ENCODE measurements around the gene DEAF1.
A peak's percentile ranks its signal among the peaks of the same experiment; 100 is the strongest.

The DEAF1 gene

GRCh38 chr11:617199-617911, 77.7 kb downstream of the DEAF1 start:
- no peak overlapping the region for H3K4me3 ChIP-seq (ENCODE audit: low read length)
- no peak for TF ChIP-seq ZNF274 (IDR thresholded peaks at IDR 0.05; ENCODE audit: low read depth, low read length)

- H3K4me3 ChIP-seq (ENCODE audit: low read length) = peak overlapping the region; percentile 0; the same call in 1 of the 2 replicates
- no peak for TF ChIP-seq ZNF274 (IDR thresholded peaks at IDR 0.05; ENCODE audit: low read depth, low read length)
Measured at GRCh38 chr11:616320-617198, 78.5 kb downstream of the DEAF1 start.

GRCh38 chr11:615504-616319, 79.3 kb downstream of the DEAF1 start, which contains the start of gene IRF7:
Gene IRF7 (minus strand): TSS chr11:615950. CDS start chr11:615364, 586 bp downstream.
- peak within 1 kb of the TSS; percentile 95 for H3K4me3 ChIP-seq (ENCODE audit: low read length)
- no peak for TF ChIP-seq ZNF274 (IDR thresholded peaks at IDR 0.05; ENCODE audit: low read depth, low read length)

- H3K4me3 ChIP-seq (ENCODE audit: low read length) = peak overlapping the region; percentile 95
- TF ChIP-seq ZNF274 (IDR thresholded peaks at IDR 0.05; ENCODE audit: low read depth, low read length) = no peak
Measured at GRCh38 chr11:614623-615503, 80.2 kb downstream of the DEAF1 start.

- H3K4me3 ChIP-seq (ENCODE audit: low read length) = peak overlapping the region; percentile 95; the same call in 1 of the 2 replicates
- TF ChIP-seq ZNF274 (IDR thresholded peaks at IDR 0.05; ENCODE audit: low read depth, low read length) = no peak
Measured at GRCh38 chr11:614021-614622, 80.9 kb downstream of the DEAF1 start.

GRCh38 chr11:613369-613968, 81.6 kb downstream of the DEAF1 start:
- no peak for TF ChIP-seq ZNF274 (IDR thresholded peaks at IDR 0.05; ENCODE audit: low read depth, low read length)
- H3K4me3 ChIP-seq (ENCODE audit: low read length) = peak overlapping the region; percentile 95; the same call in 1 of the 2 replicates

GRCh38 chr11:612961-613300, 82.1 kb downstream of the DEAF1 start:
- H3K4me3 ChIP-seq (ENCODE audit: low read length) = no peak overlapping the region
- TF ChIP-seq ZNF274 (IDR thresholded peaks at IDR 0.05; ENCODE audit: low read depth, low read length) = no peak

- TF ChIP-seq ZNF274 (IDR thresholded peaks at IDR 0.05; ENCODE audit: low read depth, low read length) = no peak
- no peak overlapping the region for H3K4me3 ChIP-seq (ENCODE audit: low read length)
Measured at GRCh38 chr11:612201-612960, 82.6 kb downstream of the DEAF1 start.

GRCh38 chr11:611001-611996, 83.7 kb downstream of the DEAF1 start:
- no peak for TF ChIP-seq ZNF274 (IDR thresholded peaks at IDR 0.05; ENCODE audit: low read depth, low read length)
- no peak overlapping the region for H3K4me3 ChIP-seq (ENCODE audit: low read length)

- H3K4me3 ChIP-seq (ENCODE audit: low read length) = no peak overlapping the region
- no peak for TF ChIP-seq ZNF274 (IDR thresholded peaks at IDR 0.05; ENCODE audit: low read depth, low read length)
Measured at GRCh38 chr11:610146-610801, 84.7 kb downstream of the DEAF1 start.

All from GM08714 (cell line).